Fibroblast of mammary gland (primary cell): Measurements from ENCODE around the gene MAU2.

Experiments used
- DNase-seq: peaks from one replicate; pipeline ENCODE4 v3.0.0-alpha.2; 2010; ENCODE audit warnings: low read depth
- H3K4me3 ChIP-seq: 2 replicates; pipeline ENCODE4 v1.5.1; 2011; ENCODE audit warnings: low read depth, mild to moderate bottlenecking, low read length, moderate library complexity; ENCODE audit not compliant: control insufficient read depth
- TF ChIP-seq, protein P1 (sequence below): conservative IDR thresholded peaks from 2 replicates; pipeline ENCODE4 v1.5.1; 2011; ENCODE audit warnings: low read depth, low read length, inconsistent platforms; ENCODE audit not compliant: control insufficient read depth, insufficient read depth

The MAU2 gene

DNA sequence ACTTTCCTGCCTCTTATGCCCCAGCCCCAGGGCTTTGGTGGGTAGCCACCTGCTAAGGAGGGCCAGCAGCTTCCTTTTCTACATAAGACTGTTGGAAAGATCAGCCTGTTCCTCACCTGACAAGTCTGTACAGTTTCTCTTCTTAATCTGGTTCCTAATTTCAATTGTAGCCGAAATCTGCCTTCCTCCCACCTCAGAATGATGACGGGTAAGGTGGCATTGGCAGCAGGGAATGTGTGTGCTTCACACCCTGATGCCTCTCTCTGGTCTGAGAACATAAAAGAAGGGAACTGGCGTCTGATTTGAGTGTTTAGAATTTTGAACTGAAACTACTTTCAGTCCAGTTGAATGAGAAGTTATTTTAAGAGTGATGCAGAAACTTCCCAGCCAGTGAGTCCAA is 16.0 kb downstream of the MAU2 start:
- TF ChIP-seq, protein P1, sequence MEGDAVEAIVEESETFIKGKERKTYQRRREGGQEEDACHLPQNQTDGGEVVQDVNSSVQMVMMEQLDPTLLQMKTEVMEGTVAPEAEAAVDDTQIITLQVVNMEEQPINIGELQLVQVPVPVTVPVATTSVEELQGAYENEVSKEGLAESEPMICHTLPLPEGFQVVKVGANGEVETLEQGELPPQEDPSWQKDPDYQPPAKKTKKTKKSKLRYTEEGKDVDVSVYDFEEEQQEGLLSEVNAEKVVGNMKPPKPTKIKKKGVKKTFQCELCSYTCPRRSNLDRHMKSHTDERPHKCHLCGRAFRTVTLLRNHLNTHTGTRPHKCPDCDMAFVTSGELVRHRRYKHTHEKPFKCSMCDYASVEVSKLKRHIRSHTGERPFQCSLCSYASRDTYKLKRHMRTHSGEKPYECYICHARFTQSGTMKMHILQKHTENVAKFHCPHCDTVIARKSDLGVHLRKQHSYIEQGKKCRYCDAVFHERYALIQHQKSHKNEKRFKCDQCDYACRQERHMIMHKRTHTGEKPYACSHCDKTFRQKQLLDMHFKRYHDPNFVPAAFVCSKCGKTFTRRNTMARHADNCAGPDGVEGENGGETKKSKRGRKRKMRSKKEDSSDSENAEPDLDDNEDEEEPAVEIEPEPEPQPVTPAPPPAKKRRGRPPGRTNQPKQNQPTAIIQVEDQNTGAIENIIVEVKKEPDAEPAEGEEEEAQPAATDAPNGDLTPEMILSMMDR = no peak
- DNase-seq = no peak
- H3K4me3 ChIP-seq = no peak overlapping the region

DNA sequence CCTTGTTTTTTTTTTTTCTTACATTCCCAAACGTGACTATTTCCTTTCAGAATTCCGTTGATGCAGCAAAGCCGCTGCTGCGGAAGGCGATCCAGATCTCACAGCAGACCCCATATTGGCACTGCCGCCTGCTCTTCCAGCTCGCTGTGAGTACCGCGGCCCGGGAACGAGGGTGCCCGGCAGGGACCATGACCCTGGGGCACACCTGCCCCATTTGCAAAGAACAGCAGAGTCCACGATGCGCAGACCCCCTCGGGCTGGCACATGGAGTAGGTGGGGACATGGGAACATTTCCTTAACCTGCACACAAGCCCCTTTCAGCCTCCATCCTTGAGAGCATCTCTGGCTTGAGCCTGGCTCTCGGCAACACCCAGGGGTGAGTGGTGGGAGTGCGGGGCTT is 16.5 kb downstream of the MAU2 start:
- DNase-seq = no peak

DNA sequence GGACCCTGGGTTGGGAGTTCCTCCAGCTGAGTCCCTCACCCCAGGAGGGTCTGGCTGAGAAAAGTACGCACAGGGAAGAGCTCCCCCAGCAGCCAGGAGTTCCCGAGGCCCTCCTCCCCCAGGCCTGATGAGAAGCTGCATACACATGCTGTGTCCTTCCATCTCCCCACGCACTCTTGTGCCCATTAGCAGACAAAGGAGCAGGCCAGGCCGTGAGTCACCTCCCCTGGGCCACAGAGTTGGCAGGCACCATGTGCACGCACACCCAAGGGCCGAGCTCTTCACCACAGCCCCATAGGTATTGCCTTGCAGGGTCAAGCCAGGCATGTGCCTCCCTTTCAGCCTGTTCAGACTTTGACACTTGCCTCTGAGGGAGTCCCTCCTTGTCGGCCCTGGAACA is 17.5 kb downstream of the MAU2 start:
- no peak overlapping the region for H3K4me3 ChIP-seq
- DNase-seq = peak; percentile 87
- TF ChIP-seq, protein P1 = no peak

More for the DNA sequence above, 16.5 kb downstream of the MAU2 start:
- TF ChIP-seq, protein P1 = no peak
- H3K4me3 ChIP-seq = no peak overlapping the region

DNA sequence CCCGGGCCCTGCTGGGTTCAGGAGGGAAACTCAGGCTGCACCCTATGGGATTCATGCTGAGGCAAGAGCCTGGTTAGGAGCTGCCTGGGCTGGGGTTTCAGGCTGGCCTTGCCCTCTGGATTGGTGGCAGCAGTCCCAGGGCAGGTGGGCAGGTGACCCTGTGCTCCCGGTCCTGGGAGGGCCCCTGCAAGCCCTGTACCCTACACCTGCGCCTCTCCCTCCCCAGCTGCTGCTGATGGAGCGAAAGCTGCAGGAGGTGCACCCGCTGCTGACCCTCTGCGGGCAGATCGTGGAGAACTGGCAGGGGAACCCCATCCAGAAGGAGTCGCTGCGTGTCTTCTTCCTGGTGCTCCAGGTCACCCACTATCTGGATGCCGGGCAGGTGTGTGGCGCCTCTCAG is 20.4 kb downstream of the MAU2 start:
- TF ChIP-seq, protein P1 = no peak
- DNase-seq = no peak
- H3K4me3 ChIP-seq = no peak overlapping the region

DNA sequence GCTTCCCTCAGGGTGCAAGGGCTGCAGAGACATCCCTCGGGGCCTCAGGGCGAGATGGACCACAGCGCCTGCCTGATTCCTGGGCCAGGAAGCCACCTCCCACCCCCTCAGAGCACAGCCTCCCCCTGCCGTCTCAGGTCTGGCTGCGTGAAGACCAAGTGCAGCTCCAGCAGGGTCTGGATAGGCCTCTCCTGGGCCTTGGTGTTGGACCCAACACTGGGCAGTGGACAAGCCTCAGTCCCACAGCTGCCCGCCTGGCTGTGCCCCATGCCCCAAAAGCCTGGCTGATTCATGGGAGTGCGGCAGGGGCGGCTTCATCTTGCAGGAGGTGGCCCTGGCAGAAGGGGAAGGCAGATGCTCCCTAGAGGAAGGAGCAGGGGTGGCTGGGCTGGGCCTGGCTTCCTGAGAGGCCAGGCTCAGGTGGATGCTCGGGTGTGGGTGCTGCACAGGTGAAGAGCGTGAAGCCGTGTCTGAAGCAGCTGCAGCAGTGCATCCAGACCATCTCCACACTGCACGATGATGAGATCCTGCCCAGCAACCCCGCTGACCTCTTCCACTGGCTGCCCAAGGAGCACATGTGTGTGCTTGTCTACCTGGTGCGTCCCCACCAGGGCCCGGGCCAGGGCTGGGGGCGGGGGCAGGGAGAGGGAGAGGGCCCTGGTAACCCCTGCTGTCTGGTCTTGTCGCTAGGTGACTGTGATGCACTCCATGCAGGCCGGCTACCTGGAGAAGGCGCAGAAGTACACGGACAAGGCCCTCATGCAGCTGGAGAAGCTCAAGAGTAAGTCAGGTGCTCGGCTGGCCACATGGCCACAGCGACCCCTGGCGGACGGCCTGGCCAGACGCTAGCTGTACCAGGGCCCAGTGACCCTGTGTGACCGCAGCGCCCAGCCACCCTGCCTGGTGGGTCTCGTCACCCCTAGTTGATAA is 21.7 kb downstream of the MAU2 start:
- TF ChIP-seq, protein P1 = peak; percentile 72
- DNase-seq = peak; percentile 63
- H3K4me3 ChIP-seq = no peak overlapping the region

DNA sequence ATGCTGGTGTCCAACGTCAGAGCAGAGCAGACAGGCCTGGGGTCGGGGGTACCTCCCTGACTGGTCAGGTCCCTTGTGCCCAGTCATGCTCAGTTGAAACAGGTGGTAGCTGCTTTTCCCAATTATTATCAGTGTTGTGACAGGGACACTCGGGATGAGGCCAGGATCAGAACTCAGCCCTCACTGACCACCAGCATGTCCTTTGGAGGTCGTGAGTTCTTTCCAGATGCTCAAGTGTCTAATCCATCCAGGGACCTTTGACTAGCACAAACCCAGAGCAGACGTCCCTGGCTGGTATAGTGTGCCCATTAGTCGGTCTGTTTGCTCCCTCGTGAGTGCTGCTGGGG is 22.4 kb downstream of the MAU2 start:
- TF ChIP-seq, protein P1 = no peak
- H3K4me3 ChIP-seq = no peak overlapping the region
- DNase-seq = no peak
